HG02981 (cell line): ENCODE measurements around the gene GCH1.

Source experiments
- ATAC-seq: cut with Tn5 transposase; IDR thresholded peaks from one replicate; pipeline ENCODE4 v1.9.1; 2021; ENCODE audit warnings: mild to moderate bottlenecking, moderate library complexity; ENCODE audit not compliant: unreplicated experiment

GCH1 gene

GRCh38 chr14:54829486-54830224 is 73.0 kb downstream of the GCH1 start:
- ATAC-seq: no peak

DNA sequence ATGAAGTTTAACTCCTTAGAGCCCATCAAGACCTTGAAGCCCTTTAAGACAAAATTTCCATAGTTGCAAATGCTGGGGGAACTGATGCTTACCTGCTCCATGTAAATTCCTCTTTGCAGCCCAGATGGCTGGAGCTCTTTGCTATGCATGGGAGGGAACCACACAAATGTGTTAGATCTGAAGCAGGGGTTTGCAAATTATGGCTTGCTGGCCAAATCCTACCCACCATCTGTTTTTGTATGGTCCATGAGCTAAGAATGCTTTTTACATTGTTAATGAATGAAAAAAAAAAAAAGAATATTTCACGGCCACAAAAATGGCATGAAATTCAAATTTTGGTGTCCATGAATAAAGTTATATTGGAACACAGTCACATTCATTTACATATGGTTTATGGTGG is 74.6 kb downstream of the GCH1 start:
- ATAC-seq: no peak

GRCh38 chr14:54823757-54824549 is 78.7 kb downstream of the GCH1 start:
- ATAC-seq: no peak

DNA sequence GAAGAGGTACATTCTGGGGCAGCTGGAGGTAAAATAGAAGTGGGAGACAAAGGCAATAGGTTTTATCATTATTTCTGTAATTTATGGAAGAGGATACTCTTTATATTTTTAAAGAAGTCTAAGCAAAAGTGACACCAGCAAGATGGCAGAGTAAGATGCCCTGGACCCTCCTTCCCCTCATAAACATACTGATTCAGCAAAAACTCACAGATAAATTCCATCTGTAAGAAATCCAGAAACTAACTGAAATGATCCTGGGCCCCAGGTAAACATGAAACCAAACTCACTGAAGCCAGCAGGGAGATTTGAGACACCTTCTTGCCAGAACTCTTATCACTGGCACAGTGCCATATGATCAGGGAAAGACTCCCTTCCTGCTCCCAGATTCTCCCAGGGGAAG is 79.9 kb downstream of the GCH1 start:
- ATAC-seq: no peak

DNA sequence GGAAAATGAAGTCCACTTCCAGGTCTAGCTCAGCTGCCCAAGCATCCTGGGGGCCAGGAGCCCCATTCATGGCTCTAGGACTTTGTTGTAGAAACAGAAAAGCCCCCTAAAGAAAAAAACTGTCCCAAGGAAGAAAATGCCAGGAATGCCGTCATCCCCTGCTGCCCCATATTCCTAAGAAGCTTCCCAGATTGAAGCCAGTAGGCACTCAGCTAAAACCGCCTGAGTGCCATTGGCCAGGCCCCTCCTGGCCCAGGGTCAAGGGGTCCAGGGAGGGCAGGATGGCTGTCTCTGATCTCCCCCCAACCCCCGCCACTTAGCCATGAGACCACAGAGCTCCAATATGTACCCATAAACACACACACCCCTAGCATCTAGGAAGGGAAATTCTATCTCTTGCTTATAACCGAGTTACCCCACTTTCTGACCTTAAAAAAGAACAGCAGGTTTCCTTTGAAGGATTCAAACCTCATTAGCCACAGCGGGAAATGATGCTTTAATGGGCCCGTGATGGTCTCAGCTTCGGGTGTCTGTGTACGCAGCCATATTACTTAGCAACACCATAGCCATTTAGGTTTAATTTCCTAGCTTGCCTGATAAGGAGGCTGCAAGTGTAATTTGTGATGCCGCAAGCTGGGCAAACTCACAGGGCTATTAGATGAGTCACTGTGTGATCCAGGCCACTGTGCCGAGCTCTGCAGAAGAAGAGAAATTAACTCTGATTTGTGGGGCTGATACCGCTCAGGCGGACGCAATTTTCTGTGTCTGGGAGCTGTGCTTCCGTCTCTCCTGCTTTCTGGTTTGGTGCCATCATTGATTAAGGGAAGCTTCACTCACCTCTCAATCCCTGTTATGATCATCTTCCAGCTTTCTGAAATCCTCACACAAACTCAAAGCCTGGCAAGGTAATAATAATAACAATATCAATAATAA is 84.2 kb downstream of the GCH1 start:
- ATAC-seq: no peak

- ATAC-seq: no peak
These were observed 85.1 kb downstream of the GCH1 start for GRCh38 chr14:54817506-54817905.

- ATAC-seq: no peak
These were observed 86.2 kb downstream of the GCH1 start for GRCh38 chr14:54816450-54816849.

DNA sequence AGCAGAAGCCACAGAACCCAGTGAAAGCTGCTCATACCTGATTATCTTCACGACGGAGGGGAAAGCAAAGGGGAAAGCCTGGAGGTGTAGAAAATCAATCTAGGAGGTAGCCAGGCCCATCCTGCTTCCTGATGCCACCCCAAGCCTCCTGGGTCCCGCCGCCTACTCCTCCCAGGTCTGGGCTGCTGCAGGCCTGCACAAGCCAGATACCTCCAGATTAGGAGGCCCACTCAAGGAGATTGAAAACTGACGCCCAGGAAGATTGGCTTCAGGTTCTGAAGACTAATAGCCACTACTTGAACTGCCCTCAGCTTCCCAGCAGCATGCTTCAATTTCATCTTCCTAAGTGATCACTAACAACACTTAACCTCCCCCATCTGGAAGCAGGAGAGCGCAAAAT is 87.1 kb downstream of the GCH1 start:
- ATAC-seq: no peak

- no peak for ATAC-seq
These were observed 87.6 kb downstream of the GCH1 start for GRCh38 chr14:54815016-54815415.

DNA sequence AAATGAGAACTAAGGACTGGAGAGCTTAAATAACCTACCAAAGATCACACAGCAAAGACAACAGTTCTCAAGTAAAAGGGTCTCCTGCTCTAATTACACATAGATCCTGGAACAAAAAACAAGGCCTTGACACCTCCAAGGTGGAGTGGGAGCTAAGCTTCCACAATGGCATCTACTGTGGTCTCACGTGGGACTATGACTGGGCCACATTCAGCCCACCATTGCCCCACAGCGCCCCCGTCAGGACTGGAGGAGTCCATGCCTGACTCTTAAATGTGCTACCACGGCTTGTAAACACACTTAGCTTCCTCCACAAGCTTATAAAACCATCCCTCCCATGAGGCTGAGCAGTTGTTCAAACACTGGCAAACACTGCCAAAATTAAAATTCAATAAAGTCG is 88.5 kb downstream of the GCH1 start:
- ATAC-seq: no peak

GRCh38 chr14:54813081-54813480 is 89.5 kb downstream of the GCH1 start:
- ATAC-seq: no peak

GRCh38 chr14:54812617-54813016 is 90.0 kb downstream of the GCH1 start:
- ATAC-seq: no peak

DNA sequence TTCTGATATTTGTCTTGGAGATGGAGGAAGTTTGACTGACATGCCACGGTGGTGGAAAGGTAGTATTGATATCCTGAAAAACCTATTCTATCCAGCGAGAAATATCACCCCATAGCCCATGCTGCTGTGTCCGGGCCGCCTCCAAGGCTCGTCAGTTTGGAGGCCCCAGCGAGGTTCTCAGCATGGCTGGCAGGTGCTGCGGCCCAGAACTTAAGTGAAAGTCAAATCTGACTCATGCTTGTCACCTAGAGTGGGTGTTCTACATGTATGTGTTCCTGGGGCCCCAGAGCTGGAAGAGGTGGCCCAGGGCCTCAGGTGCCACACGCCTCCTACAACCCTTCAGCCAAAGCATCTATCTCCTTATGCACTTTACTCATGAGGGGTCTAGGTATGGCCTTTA is 92.9 kb downstream of the GCH1 start:
- no peak for ATAC-seq

DNA sequence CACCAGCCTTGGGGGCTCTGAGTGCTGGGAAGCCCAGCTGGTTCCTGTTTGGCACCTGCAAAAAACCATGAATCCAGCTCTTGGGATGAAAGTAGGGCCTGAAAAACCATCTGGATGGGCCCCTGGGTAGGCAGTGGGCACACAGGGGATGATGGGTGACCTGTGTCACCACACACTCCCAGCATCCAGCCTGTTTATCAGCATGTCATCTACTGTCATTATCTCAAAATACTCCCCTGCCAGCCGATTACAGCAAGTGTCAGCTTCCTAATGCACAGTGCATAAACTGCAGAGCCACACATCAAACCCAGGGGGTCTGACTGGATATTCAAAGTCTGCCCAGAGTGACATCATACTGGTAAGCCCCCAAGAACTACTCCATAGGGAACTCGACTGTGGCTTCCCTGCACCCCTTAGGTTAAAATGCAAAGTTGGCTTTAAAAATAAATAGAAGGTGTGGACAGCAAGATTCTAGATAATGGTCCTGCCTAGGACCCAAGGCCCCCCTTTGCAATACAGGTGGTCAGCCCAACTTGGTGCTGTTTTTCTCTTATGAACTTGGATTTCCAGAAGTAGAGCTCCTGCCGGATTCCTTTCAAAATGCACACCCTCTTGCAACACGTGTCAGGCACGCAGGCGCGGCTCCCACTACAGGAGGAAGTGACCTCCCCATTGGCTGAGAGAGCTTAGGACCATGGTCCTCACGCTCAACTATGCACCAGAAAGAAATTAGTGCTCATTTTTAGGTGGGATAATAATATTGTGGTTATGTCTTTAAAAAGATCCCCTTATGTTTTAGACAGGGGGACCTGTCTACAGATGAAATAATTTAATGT is 94.1 kb downstream of the GCH1 start:
- ATAC-seq: no peak

- ATAC-seq: no peak
These were observed 94.7 kb downstream of the GCH1 start for GRCh38 chr14:54807881-54808280.

DNA sequence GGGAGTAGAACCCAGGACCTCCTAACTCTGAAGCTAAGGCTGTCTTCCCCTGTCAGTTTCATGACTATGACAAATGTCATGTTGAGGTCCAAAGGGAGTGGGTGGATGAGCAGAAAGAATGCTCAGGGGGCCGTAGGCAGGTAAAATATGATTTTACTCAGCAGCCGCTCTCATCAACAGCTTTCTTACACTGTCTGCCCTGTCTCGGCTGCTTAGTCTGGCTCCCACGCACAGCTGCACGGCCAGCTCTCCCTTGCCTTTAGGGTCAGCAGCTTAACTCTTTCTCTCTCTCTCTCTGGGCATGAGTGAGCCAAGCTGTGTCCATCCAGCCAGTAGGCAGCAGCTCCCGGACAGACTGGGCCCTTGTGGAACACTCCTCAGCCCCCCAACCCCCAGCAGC is 95.2 kb downstream of the GCH1 start:
- no peak for ATAC-seq

- no peak for ATAC-seq
These were observed 96.0 kb downstream of the GCH1 start for GRCh38 chr14:54806616-54807015.

DNA sequence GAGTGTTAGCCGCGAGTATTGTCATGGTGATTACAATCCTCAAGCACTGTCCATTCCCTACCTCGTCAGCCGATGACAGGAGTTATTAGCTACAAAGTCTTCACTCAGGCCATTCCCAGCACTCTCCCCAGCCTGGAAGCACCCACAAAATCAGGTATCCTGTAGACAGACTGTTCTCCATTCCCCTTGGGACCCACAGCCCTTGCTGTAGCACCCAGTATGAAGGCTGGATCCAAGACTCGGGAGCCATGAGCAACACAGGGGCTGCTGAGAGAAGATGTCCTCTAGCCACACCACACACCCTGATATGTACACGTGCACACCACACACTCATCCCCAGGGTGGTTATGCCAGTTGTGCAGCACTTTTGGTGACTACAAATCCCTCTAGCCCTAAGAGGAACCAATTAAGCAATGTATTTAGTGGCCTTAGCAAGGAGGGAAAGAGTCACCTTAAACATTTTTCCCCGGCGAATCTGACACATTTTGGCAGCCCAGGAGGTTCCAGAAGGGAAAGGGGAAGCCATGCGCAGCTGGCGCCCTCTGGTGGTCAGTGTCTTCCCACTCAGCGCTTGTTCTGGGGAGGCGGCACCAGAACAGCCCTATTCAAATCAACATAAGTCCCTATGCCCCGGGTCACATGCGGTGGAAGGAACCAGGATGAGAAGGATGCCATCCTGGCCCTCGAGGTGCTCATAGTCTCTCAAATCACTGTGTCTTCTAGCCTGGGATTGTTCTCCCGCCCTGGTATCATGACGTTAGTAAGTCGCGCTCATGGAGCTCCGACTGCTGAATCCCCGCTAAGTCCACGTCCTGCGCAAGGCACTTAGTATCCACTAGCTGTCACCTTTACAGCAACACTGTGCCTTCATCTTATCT is 96.9 kb downstream of the GCH1 start:
- ATAC-seq: peak; percentile 62

DNA sequence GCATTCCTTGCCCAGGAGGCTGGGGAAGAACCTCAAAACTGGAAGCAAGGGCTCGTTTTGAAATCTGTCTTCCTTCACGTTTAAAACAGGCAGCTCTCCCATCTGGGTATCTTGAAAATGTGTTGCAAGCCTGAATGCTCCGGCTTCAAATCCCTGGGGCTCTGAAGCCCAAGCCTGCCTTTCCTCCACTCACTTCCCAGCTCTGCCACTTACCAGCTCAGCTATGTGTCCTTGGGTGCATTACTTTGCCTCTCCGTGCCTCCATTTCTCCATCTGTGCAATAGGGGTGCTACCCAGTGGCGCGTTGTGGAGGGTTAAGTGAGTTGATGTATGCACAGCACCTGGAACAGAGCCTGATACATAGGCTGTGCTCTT is 97.6 kb downstream of the GCH1 start:
- no peak for ATAC-seq
